SJSA1 (cell line): ENCODE data around the gene AFTPH. TPM values are rescaled to one million over a fixed set of nuclear protein-coding genes. Genes with fewer than 3 reads are reported as not detected.
A peak's percentile ranks its signal among the peaks of the same experiment; 100 is the strongest.
"Not testable (repeated sequence)": the region's sequence is repeated elsewhere in the genome, so short reads cannot be mapped to it uniquely, and the experiment has no call there.

Experiments used
- DNase-seq, 2 experiments: peaks; one replicate each; pipeline ENCODE4 v3.0.0-alpha.2; 2015 to 2020; ENCODE audit warnings: low spot score in 2 of 2, low read depth in 1 of 2
- H3K27ac ChIP-seq: fragments of 250-450 bp; sonication (Bioruptor Pico); 2 replicates; pipeline ENCODE4 v1.5.1; 2020; ENCODE audit warnings: mild to moderate bottlenecking, moderate library complexity
- H3K27me3 ChIP-seq: fragments of 250-450 bp; sonication (Bioruptor Pico); replicated peaks from 2 replicates; pipeline ENCODE4 v1.5.1; 2020; ENCODE audit warnings: mild to moderate bottlenecking, moderate library complexity
- H3K36me3 ChIP-seq: fragments of 250-450 bp; sonication (Bioruptor Pico); 2 replicates; pipeline ENCODE4 v1.5.1; 2020; ENCODE audit warnings: mild to moderate bottlenecking
- H3K4me1 ChIP-seq: fragments of 250-450 bp; sonication (Bioruptor Pico); replicated peaks from 2 replicates; pipeline ENCODE4 v1.6.1; 2021; ENCODE audit warnings: mild to moderate bottlenecking
- H3K4me3 ChIP-seq: fragments of 250-450 bp; sonication (Bioruptor Pico); 2 replicates; pipeline ENCODE4 v1.5.1; 2020; ENCODE audit warnings: mild to moderate bottlenecking
- H3K9me3 ChIP-seq: fragments of 250-450 bp; sonication (Bioruptor Pico); replicated peaks from 2 replicates; pipeline ENCODE4 v1.5.1; 2020; ENCODE audit warnings: mild to moderate bottlenecking
- total RNA-seq: library from RNA; depleted of rRNA; stranded (reverse); fragments of >200 nt; shearing (Covaris generic); gene quantifications from 2 replicates; pipeline ENCODE4 v1.2.3, GENCODE V29; 2014

AFTPH gene
- total RNA-seq, 1 experiment from 2014 or later = 24.4 TPM

DNA sequence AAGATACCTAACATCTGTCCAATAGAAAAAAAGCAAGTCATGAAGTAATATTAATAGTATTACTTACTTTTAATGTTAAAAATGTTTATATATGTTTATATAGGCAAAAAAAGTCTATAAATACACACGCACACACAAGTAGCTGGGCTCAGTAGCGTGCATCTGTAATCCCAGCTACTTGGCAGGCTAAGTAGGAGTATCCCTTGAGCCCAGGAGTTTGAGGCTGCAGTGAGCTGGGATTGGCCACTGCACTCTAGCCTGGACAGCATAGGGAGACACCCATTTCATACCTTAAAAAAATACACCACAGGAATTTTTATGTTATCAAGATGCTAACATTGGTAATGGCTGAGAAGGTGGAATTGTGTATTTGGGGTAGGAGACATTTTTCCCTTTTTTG, 17.4 kb upstream of the AFTPH start:
- H3K4me3 ChIP-seq = no peak overlapping the region
- peaks cover 7% of the 10 kb centered on the region for H3K27me3 ChIP-seq

DNA sequence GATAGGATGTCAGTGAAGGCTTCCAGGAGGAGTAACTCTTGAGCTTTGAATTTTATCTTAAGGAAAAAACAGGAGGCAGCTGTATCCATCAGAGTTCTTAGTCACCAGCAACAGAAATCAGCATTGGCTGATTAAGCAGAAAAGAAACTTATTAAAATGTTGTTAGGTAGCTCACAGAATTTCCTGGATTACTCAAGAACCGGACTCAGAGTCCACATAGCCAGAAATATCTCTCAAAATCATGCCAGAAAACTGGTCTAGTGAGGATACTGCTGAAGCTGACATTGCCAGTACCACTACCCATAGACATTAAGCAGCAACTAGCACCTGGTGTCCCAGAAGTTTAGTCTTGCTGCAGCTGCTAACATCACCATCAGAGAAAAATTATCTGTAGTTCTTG, 10.1 kb upstream of the AFTPH start:
- DNase-seq = no peak
- H3K4me3 ChIP-seq = no peak overlapping the region
- peaks cover 12% of the 10 kb centered on the region for H3K27me3 ChIP-seq
- no peaks in the 10 kb centered on the region for H3K36me3 ChIP-seq
- H3K9me3 ChIP-seq = no peaks in the 10 kb centered on the region; the same call in 1 of the 2 replicates
- H3K27ac ChIP-seq = no peak overlapping the region
- H3K4me1 ChIP-seq = no peaks in the 10 kb centered on the region

More for the DNA sequence above, 17.4 kb upstream of the AFTPH start:
- H3K27ac ChIP-seq = no peak overlapping the region
- no peak for DNase-seq
- no peaks in the 10 kb centered on the region for H3K4me1 ChIP-seq
- no peaks in the 10 kb centered on the region for H3K36me3 ChIP-seq
- H3K9me3 ChIP-seq = no peaks in the 10 kb centered on the region; the same call in 1 of the 2 replicates

DNA sequence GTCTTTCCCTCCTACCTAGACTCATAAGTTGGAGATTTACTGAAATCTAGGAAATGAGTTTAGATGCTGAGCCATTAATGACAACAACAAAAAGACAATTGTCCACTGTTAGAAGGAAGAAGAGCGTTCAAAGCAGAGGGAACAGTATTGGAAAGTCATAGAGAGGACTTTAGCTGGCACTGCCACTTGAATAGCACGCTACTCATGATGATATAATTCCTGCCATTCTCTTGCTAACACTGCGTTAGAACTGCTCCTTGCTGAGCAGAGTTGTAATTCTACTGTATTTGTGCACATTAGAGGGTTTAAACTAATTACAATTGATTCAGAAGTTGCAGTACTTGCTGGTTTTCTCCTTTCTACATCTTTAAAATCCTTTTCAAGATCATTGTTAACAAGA, 9.0 kb upstream of the AFTPH start:
- H3K9me3 ChIP-seq = no peaks in the 10 kb centered on the region; the same call in 1 of the 2 replicates
- DNase-seq = no peak
- H3K4me1 ChIP-seq = no peaks in the 10 kb centered on the region
- H3K27ac ChIP-seq = no peak overlapping the region
- H3K27me3 ChIP-seq = peaks cover 12% of the 10 kb centered on the region
- H3K36me3 ChIP-seq = no peaks in the 10 kb centered on the region
- H3K4me3 ChIP-seq = no peak overlapping the region

DNA sequence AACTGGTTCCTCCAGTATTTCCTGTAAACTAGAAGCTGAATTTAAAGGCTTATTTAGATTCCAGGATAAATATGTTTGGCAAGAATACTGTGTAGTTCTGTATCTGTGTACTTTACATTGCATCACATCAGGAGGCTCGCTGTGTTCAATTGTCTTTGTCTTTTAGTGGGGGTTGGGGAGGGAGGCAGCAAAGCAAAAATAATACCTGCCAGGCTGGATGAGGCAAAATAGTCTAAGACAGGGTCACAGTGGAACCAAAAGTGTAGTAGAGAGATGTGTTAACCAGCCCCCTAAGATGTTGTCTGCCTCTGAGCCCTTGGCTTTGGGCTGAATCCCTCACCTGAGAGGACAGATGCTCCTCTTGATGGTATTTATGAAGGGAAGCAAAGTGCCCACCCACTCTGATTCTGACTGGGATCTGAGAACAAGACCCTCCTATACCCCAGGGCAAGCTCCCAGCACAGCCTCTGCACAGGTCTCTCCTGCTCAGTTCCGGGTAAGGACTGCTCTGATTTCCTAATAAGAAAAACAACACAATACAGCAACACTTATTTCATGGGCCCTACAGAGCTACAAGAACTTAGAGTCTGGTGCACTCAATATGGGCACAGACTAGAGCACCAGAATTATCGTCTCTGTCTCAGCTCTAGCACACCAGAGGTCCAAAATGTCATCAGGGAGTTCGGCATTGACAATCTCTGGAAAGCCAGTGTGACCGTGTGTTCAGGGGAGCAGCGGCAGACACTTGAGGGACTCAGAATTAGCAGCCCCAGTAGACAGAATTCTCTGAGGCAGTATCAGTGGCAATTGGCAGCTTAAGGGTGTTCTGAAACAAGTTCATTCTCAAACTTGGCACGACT, 7.2 kb upstream of the AFTPH start:
- no peak overlapping the region for H3K27ac ChIP-seq
- peaks cover 17% of the 10 kb centered on the region for H3K27me3 ChIP-seq
- H3K9me3 ChIP-seq = no peaks in the 10 kb centered on the region
- H3K4me1 ChIP-seq = no peaks in the 10 kb centered on the region
- DNase-seq = no peak
- no peak overlapping the region for H3K4me3 ChIP-seq
- no peaks in the 10 kb centered on the region for H3K36me3 ChIP-seq

DNA sequence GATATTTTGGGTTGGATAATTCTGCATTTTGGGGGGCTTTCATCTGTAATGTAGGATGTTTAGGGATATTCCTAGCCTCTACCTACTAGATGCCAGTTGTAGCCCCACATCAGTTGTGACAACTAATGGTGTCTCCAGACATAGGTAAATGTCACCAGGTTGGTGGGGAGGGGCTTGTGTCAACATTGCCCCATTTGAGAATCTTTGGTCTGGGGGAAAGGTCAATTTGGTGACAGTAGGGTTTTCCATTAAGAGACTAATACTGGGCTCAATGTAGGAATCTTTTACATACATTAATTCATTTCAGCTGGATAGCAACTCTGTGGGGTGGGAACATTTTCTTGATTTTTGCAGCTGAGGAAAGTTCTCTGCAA, 6.6 kb upstream of the AFTPH start:
- no peaks in the 10 kb centered on the region for H3K36me3 ChIP-seq
- DNase-seq = no peak
- no peaks in the 10 kb centered on the region; the same call in 1 of the 2 replicates for H3K4me1 ChIP-seq
- no peak overlapping the region for H3K27ac ChIP-seq
- no peaks in the 10 kb centered on the region for H3K9me3 ChIP-seq
- peaks cover 22% of the 10 kb centered on the region for H3K27me3 ChIP-seq
- no peak overlapping the region for H3K4me3 ChIP-seq

DNA sequence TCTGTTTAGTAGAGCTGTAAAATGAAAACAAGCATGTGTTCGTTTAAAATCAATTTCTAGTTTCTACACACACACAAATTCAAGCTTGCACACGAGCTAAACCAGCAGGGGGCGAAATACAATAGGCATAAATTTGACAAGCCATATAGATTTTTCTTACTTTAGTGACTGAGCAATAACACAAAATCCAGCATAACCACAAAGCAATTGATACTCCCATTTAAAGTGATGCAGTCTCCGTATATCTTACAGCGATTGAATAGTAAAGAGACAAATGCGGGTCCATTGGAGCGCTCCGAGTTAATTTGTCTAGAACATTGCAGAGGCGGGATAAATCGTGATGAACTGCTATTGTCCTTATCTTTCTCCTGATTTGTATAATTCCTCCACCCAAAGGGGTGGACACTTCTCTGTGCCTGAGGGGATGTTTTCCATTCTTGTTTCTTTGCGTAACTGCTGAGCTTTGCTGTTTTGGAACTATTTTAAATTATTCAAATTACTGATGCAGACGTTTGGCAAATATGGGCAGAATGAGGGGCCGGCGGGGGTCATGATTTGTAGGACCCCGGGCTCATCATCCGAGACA, 1.2 kb upstream of the AFTPH start:
- Histone ChIP-seq H3K27ac (no peak overlapping the region), H3K9me3 (no peaks in the 10 kb centered on the region), H3K4me1 (peaks cover 6% of the 10 kb centered on the region), H3K4me3 (peak overlapping the region; percentile 86), H3K36me3 (peaks cover 6% of the 10 kb centered on the region; the same call in 1 of the 2 replicates), H3K27me3 (peaks cover 15% of the 10 kb centered on the region)
- peak; percentile 57 to 72 for DNase-seq

DNA sequence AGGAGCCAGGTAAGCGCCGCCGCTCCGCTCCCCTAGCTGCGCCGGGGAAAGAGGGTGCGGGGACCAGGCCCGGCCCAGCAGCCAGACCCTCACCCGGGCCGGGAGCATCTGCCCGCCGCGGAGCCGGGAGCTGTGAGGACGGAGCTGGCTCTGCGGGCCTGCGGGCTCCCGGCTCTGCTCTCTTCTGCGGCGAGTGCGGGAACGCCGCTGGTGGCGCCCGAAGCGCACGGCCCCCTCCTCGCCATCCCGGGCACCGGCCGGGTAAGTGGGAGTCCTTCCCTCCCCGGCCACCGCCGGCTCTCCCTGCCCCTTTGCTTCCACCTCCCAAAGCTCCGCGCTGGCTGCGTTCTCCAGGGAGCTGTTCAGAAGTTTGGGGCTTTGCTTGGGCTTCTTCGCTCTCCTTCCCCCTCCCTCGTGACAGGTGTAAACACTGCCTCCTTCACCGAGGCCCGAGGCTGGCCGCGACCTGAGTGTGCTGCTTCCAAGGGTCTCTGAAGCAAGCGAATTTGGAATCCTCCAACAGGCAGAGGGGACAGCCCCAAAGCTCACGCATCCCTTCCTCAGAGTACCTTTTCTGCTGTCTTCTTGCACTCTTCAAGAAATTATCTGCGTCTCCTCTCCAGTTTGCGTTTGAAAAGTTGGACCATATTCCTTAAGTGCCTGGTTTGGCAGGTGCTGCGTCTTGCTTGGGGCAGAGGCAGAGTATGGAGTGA, 632 bp downstream of the AFTPH start:
- H3K4me3 ChIP-seq = peak overlapping the region; percentile 86
- 0 out of 2 replicates have a peak overlapping the region, but pooled peaks have one; percentile 4 for H3K27ac ChIP-seq
- H3K36me3 ChIP-seq = peaks cover 6% of the 10 kb centered on the region; the same call in 1 of the 2 replicates
- DNase-seq = no peak
- no peaks in the 10 kb centered on the region for H3K9me3 ChIP-seq
- peaks cover 11% of the 10 kb centered on the region for H3K27me3 ChIP-seq
- H3K4me1 ChIP-seq = peaks cover 6% of the 10 kb centered on the region

DNA sequence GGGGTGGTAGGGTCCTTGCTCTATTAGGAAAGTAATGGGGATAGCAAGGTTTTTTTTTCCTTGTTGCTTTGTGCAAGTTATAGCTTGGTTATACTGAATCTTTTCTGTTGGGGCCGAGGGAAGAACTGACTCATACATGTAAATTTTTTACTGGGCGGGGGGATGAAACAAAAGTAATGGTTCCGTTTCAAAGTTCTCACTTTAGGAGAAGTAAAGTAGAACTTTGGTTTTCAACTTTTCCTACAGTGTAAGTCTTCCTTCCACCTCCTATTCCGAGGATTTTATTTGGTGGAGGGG, 1.1 kb downstream of the AFTPH start:
- Histone ChIP-seq H3K36me3 (peaks cover 6% of the 10 kb centered on the region; the same call in 1 of the 2 replicates), H3K4me1 (peaks cover 6% of the 10 kb centered on the region), H3K4me3 (peak overlapping the region; percentile 86), H3K27me3 (peaks cover 11% of the 10 kb centered on the region; the same call in 1 of the 2 replicates), H3K27ac (no peak overlapping the region), H3K9me3 (no peaks in the 10 kb centered on the region)
- peak in 1 of 2 experiments; percentile 9 for DNase-seq

DNA sequence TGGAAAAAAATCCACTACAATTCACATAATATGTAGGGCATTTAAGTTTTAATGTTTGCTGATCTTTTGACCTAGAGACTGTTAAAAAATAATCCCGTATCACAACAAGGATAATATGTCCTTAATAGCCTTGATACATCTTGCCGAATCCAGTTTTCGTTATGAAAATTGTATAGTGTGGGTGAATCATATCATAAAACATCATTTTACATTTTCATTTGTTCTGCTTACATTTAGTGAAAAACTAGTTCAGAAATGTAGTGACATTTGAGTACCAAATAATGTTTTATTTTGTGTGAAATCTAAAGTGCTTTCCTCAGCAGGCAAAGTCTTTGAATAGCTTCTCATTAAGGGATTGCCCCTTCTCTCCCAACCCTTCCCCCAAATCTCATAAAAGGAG, 1.9 kb downstream of the AFTPH start:
- no peak overlapping the region for H3K4me3 ChIP-seq
- no peak overlapping the region for H3K27ac ChIP-seq
- peaks cover 6% of the 10 kb centered on the region; the same call in 1 of the 2 replicates for H3K36me3 ChIP-seq
- H3K27me3 ChIP-seq = peaks cover 11% of the 10 kb centered on the region; the same call in 1 of the 2 replicates
- no peaks in the 10 kb centered on the region for H3K9me3 ChIP-seq
- H3K4me1 ChIP-seq = peaks cover 6% of the 10 kb centered on the region
- no peak for DNase-seq

DNA sequence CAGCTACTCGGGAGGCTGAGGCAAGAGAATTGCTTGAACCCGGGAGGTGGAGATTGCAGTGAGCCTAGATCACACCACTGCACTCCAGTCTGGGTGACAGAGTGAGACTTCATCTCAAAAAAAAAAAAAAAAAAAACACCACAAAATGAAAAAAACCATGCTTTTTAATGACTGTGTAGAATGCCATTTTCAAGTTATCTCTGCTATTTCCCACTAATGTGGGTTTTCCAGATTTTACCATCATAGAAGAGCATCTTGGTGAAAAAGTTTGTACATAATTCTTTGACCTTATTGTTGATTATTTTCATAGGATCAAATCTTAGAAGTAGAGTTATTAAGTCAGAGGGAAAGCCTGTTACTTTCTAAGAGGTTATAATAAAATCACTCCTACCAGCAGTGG, 6.8 kb downstream of the AFTPH start:
- not testable (repeated sequence) for H3K9me3 ChIP-seq, H3K4me1 ChIP-seq, H3K4me3 ChIP-seq, H3K36me3 ChIP-seq, DNase-seq, H3K27ac ChIP-seq, H3K27me3 ChIP-seq

DNA sequence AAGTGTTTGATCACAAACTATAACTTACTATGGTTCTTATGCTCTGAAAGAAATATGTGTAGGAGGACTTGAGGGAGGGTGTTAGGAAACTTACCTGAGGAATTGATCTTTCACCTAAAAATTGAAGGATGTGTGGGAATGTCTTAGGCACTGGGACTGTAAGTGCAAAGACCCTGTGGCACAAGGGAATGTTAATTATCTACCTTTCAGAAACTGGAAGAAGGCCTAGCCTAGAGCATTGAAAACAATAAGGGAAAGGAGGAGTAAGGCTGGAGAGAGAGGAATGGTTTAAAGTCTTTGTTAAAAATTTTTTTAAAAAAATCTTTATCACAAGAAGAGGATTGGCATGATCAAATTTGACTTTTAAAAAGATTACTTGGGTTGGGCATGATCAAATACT, 7.9 kb downstream of the AFTPH start:
- H3K27me3 ChIP-seq = no peaks in the 10 kb centered on the region
- no peaks in the 10 kb centered on the region for H3K9me3 ChIP-seq
- no peak overlapping the region for H3K4me3 ChIP-seq
- no peaks in the 10 kb centered on the region for H3K4me1 ChIP-seq
- H3K36me3 ChIP-seq = no peaks in the 10 kb centered on the region
- DNase-seq = no peak
- H3K27ac ChIP-seq = no peak overlapping the region

DNA sequence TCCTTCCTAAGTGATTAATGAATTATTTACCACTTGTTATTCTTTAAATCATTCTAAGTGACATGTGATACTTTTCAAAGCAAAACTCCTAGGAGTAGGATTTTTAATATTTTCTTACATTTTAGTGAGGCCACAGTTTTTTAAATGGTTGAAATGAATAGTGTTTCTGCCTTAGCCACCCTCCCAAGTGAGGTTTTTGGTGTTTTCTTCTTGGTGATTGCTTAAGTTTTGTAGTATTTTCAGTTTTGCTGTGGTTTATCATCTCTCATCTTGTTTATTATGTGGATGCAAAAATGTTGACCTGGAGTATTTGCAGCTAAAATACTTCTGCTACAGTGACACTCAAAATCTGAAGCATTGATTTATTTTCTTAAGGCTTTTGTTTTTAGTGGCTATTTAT, 9.8 kb downstream of the AFTPH start:
- DNase-seq = no peak
- H3K4me3 ChIP-seq = no peak overlapping the region
- no peak overlapping the region for H3K27ac ChIP-seq
- no peaks in the 10 kb centered on the region for H3K36me3 ChIP-seq
- no peaks in the 10 kb centered on the region for H3K27me3 ChIP-seq
- H3K9me3 ChIP-seq = no peaks in the 10 kb centered on the region
- H3K4me1 ChIP-seq = peaks cover 8% of the 10 kb centered on the region; the same call in 1 of the 2 replicates

DNA sequence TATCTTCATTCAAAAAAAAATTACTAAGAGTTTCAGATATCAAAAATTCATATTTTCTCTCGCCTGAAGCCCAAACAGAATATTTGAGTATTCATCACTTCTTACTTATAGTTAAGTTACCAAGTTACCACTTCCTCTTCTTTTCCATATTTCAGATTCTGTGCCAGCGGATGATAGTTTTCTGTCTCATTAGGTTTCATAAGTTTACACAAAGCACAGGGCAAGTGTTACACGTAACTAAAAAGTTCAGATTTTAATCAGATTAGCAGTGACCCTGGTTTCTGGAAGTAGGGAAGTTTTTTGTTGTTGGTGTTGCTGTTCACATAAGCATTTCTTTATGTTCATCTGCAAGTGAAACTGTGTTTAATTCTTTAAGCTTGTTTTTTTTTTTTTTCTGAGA, 10.2 kb downstream of the AFTPH start:
- no peaks in the 10 kb centered on the region for H3K9me3 ChIP-seq
- peaks cover 8% of the 10 kb centered on the region; the same call in 1 of the 2 replicates for H3K4me1 ChIP-seq
- H3K27ac ChIP-seq = no peak overlapping the region
- H3K27me3 ChIP-seq = no peaks in the 10 kb centered on the region
- H3K4me3 ChIP-seq = no peak overlapping the region
- no peak for DNase-seq
- H3K36me3 ChIP-seq = no peaks in the 10 kb centered on the region

DNA sequence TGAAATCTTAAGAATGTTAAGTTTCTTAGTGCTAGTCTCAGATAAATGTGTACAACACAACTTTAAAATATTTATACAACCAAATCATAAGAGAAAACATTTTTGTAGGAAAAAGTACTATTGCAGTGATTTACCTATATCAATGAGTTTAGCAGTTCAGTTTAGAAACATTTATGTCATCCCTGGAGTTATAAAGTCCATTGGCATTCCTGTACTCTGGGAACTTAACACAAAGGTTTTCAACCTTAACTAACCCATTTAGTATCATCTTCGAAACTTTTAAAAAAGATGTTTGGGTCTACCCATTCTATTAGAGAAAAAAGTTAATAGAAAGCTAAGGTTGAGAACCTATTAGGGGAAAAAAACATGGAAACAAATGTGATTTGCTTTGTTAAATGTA, 10.9 kb downstream of the AFTPH start:
- Histone ChIP-seq H3K27me3 (no peaks in the 10 kb centered on the region), H3K36me3 (no peaks in the 10 kb centered on the region), H3K9me3 (no peaks in the 10 kb centered on the region), H3K4me1 (peaks cover 8% of the 10 kb centered on the region; the same call in 1 of the 2 replicates), H3K4me3 (no peak overlapping the region), H3K27ac (no peak overlapping the region)
- no peak for DNase-seq
